Stimulated activated CD8-positive, alpha-beta memory T cell treated with anti-CD3 and anti-CD28 coated beads, Interleukin-15, amount 100 ng/mL, for 24 hours (primary cell): ENCODE data around the gene QRICH1.
"Not testable (repeated sequence)": the region's sequence is repeated elsewhere in the genome, so short reads cannot be mapped to it uniquely, and the experiment has no call there.

Experiments
- DNase-seq: peaks from one replicate; pipeline ENCODE4 v3.0.0-alpha.2; 2020; ENCODE audit warnings: low read depth

The QRICH1 gene

DNA sequence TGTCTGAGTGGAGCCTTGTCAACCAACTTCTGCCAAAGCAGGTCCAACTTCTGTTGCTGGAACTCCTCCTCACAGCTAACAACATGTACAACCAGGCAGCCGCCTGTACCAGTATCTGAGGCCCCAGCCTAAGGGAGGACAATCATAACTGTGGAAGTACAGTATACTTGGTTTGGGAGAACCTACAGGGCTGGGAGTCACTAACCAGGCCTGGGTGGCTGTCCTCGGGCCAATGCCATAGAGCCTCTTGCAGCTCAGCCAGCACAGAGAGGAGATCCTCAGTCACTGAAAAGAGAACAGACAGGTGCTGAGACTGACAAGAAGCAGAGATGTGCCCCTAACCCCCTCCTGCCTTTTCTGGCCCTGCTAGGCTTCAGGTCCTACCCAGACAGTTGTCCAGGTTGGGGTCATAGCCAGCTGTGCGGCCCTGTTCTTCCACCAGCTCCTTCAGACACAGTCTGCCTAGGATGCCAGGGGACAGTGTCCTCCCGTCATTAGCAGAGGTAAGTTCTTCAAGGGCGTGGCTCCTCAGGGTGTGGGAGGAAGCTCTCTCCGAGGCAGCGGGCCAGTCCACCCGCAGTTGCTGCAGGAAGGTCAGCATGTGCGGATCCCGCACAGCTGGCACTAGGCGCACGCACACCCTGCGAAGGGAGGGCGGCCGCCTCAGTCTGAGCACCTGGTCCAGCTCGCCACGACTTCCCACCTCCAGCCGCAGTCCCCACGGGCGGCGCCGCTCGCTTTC lies 76.5 kb downstream of the QRICH1 start:
- DNase-seq: no peak

DNA sequence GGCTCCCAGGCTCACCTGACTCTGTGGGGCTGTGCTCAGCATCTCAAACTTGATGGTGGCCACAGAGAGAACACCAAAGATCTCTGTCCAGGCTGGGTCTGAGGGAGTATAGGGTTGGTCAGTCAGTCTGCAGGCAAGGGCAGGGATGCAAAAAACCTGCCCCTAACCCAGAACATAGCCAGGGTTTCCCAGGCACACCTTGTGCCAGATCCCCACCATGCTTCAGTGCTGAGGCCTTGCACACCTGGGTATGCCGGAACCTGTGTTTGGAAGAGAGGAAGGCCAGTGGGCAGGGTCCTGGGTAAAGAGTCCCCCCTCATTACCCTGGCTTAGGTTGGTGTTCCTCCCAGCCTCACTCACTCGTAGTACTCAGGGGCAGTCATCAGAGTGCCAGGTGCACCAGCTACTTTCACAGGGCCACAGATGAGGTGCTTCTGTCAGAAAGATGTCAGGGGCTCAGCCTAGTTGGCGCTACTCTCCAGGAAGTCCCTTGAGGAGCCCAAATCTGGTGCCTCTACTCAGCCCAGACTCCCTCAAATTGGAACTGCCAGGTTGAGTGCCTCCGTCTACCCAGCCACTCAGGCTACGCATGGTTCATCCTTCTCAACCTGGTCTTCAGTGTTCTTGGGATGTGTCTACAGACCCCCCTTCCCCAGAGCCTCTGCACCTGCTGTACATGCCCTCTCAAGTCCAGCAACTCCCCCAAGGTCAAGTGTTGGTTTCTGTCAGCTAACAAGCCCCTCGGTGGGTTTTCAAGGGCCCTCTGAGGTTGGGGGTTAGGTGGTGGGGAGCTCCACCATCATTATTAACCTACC lies 77.2 kb downstream of the QRICH1 start:
- no peak for DNase-seq

DNA sequence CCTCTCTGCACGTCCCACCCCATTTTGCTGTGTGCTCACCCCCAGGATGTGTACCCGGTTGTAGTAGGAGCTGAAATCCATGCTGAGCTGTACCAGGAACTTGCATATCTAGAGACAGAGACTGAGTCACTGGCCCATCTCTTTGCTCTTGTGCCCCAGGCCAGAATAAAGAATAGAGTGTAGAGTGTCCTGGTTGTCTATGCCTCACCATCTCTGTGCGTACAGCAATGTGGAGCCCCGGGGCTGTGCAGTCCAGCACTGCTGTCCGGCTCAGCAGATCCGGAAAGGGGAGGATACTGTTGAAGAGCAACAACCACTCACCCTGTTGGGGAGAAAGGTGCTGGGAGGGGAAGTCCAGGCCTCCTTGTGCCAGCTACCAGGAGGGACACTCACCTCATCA lies 78.1 kb downstream of the QRICH1 start:
- no peak for DNase-seq

DNA sequence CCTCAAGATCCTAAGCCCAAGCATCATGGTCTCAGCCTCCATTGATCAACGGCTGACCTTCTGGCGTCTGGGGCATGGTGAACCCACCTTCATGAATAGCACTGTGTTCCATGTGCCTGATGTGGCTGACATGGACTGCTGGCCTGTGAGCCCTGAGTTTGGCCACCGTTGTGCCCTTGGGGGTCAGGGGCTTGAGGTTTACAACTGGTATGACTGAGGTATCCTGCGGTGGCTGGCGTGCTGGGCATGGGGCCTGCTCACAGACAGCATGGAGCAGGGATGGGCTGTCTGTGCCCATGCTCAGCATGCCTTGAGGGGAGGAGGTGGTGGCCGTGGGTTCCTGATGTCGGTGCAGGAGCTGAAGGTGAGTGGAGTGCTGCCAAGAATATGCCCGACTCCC lies 78.8 kb downstream of the QRICH1 start:
- DNase-seq: no peak

DNA sequence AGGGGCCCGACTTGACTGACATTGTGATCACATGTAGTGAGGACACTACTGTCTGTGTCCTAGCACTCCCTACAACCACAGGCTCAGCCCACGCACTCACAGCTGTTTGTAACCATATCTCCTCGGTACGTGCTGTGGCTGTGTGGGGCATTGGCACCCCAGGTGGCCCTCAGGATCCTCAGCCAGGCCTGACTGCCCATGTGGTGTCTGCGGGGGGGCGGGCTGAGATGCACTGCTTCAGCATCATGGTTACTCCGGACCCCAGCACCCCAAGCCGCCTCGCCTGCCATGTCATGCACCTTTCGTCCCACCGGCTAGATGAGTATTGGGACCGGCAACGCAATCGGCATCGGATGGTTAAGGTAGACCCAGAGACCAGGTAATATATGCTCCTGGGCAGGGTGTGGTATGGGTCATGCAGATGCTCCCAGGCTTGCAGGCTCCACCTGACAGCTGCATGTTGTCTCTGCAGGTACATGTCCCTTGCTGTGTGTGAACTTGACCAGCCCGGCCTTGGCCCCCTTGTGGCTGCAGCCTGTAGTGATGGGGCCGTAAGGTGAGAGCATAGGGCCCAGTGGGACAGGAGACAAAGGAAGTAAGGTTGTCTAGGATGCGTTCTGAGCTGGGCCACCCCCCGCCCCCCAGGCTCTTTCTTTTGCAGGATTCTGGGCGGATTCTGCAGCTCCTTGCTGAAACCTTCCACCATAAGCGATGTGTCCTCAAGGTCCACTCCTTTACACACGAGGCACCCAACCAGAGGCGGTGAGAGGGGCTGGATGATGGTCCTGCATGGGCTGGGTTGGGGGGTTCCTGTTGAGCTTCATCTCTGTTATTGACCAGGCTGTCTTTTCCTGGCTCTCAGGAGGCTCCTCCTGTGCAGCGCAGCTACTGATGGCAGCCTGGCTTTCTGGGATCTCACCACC lies 79.9 kb downstream of the QRICH1 start:
- DNase-seq: no peak

DNA sequence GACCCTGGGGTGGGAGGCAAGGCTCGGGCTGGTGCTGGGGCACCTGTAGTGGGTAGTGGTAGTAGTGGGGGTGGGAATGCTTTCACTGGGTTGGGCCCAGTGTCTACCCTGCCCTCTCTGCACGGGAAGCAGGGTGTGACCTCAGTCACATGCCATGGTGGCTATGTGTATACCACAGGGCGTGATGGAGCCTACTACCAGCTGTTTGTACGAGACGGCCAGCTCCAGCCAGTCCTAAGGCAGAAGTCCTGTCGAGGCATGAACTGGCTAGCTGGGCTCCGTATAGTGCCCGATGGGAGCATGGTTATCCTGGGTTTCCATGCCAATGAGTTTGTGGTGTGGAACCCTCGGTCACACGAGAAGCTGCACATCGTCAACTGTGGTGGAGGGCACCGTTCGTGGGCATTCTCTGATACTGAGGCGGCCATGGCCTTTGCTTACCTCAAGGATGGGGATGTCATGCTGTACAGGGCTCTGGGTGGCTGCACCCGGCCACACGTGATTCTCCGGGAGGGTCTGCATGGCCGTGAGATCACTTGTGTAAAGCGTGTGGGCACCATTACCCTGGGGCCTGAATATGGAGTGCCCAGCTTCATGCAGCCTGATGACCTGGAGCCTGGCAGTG lies 80.6 kb downstream of the QRICH1 start:
- no peak for DNase-seq

DNA sequence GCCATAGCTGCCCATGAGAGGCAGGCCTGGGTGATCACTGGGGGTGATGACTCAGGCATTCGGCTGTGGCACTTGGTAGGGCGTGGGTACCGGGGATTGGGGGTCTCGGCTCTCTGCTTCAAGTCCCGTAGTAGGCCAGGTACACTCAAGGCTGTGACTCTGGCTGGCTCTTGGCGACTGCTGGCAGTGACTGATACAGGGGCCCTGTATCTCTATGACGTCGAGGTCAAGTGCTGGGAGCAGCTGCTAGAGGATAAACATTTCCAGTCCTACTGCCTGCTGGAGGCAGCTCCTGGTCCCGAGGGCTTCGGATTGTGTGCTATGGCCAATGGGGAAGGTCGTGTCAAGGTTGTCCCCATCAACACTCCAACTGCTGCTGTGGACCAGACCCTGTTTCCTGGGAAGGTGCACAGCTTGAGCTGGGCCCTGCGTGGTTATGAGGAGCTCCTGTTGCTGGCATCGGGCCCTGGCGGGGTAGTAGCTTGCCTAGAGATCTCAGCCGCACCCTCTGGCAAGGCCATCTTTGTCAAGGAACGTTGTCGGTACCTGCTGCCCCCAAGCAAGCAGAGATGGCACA lies 81.3 kb downstream of the QRICH1 start:
- DNase-seq: no peak

DNA sequence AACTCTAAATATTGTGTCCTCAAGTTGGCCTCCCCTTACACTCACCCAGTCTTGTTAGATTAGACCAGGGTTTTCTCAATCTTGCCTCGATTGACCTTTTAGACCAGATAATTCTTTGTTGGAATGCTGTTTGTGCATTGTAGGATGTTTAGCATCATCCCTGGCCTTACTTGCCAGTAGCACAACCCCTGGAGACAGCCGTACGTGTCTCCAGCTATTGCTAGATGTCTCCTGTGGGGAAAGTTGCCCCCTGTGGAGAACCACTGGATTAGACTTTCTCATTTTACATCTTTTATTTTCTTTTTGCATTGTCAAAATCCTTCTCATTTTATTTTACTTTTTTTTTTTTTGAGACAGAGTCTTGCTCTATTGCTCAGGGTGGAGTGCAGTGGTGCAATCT lies 84.5 kb downstream of the QRICH1 start:
- no peak for DNase-seq

DNA sequence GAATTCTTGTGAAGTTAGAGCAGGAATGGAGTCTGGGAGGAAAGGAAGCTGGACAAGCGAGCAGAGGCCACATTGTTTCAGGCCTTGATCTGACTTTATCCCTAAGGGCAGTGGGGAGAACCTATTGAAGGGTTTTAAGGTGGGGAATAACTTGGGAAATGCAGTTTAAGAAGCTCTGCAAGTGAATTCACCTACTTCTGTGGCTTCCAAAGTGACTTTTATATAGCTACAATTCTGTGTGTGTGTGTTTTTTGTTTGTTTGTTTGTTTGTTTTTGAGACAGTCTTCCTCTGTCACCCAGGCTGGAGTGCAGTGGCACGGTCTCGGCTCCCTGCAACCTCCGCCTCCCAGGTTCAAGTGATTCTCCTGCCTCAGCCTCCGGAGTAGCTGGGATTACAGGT lies 85.2 kb downstream of the QRICH1 start:
- not testable (repeated sequence) for DNase-seq

DNA sequence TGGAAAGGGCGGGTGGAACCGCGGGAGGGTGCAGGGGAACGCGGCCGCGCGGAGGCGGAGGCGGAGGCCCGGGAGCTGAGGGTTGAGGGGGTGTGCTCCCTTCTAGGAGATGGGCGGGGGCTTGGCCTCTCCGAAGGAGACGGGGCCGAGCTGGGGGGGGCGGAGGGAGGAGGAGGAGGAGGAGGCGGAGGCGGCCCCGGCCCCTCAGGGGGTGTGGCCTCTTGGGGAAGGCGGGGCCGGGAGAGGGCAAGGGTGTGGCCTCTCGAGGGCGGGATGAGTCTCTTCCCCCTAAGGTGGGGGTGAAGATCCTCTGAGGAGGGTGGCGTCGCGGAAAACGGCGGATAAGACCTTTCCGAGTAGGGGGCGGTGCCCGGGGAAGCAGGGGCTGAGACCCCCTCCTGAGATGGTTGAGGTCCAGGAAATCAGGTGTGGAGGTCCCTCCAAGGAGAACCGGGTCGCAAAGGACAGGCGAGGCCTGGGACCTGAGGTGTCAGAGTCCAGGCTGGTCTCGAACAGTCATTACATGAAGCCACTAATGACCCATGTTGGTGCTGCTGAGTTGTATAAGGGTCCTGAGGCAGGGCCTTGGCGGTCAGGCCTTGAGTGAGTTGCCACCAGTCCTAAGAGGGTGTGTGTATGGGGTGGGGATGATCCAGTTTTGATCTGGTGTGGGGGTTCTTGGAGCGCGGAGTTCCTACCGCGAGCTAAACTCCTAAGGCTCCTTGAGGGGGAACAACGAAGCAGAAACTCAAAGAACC lies 85.9 kb downstream of the QRICH1 start:
- peak; percentile 71 for DNase-seq

DNA sequence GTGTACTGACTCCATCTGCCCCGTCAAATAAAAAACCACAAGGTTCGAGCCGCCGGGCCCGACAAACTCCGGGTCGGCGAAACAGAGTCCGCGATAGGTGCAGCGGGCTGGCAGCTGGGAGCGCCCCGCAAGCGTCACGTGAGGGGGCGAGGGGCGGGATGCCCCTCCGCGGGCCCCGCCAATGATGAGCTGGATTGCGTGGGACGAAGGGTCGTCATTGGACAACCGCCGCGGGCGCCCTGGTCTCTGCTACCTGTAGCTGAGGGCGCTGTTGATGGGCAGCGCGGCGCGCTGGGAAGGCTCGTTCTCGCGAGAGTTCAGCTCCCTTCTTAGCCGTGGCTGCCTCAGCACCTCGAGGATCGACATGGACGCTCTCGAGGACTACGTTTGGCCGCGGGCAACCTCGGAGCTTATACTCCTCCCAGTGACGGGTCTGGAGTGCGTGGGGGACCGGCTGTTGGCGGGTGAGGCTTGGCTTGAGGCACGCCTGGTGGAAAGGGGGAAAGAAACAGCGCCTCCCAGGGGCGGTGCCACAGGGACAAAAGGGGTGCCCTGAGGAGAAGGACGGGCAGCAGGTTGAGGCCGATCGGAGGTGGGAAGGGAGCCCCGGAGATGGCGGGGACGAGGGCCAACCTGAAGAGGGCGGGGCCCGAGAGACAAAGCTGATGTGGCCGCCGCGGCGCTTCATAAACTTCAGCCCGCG lies 86.7 kb downstream of the QRICH1 start, which contains the start of gene WDR6:
WDR6 (plus strand) TSS at position 324 of the 703 bp plus-strand sequence; CDS start at position 365, 41 bp downstream.
- peak; percentile 89 for DNase-seq

DNA sequence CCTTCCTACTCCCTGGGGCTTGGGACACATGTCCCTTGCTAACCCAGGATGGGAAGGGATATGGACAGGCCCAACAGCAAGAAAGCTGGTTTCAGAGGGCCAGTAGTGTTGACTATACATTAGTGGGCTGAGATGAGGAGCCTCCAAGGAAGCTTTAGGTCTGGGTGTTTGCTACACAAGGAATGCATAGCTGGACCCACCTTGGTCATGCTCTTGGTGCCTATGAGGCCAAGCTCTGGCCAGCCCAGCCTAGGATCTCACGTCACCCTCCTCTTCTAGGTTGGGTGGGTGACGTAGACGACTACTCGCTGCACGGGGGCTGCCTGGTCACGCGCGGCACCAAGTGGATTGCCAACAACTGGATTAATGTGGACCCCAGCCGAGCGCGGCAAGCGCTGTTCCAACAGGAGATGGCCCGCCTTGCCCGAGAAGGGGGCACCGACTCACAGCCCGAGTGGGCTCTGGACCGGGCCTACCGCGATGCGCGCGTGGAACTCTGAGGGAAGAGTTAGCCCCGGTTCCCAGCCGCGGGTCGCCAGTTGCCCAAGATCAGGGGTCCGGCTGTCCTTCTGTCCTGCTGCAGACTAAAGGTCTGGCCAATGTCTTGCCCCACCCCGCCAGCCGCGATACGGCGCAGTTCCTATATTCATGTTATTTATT lies 87.3 kb downstream of the QRICH1 start:
- DNase-seq: no peak

DNA sequence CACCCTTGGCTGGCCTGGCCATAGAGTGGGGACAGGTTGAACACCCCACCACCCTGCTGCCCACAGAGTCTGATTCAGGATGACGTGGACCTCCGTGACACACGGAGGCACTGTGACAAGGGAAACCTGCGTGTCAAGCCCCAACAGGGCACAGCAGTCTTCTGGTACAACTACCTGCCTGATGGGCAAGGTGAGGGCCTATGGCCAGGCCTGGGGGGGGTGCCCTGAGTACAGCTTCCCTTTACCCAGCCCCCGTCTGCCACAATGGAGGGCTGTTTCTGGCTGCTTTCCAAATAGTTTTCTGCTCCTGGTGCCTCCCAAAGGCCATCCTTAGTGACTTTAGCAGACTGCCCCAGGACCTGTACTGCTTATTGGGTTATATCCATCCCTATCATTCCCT lies 87.9 kb downstream of the QRICH1 start:
- DNase-seq: no peak

DNA sequence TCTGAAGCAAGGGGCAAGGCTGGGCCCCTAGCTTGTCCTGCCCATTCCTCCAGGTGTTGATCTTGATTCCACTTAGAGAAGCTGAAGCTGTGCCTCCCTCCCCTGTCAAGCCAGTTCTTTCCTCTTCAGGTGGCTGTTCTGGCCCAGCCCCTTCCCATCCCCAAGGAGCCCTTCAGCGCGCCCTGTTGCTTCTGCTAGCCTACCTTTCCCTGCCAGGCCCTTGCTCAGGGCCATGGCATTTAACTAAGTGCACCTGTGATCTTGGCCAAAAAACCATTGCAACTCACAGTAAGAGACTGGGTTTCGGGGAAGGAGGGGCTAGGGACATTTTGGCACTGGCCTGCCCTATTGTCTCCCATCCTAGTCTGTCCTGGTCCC lies 88.6 kb downstream of the QRICH1 start:
- DNase-seq: no peak

DNA sequence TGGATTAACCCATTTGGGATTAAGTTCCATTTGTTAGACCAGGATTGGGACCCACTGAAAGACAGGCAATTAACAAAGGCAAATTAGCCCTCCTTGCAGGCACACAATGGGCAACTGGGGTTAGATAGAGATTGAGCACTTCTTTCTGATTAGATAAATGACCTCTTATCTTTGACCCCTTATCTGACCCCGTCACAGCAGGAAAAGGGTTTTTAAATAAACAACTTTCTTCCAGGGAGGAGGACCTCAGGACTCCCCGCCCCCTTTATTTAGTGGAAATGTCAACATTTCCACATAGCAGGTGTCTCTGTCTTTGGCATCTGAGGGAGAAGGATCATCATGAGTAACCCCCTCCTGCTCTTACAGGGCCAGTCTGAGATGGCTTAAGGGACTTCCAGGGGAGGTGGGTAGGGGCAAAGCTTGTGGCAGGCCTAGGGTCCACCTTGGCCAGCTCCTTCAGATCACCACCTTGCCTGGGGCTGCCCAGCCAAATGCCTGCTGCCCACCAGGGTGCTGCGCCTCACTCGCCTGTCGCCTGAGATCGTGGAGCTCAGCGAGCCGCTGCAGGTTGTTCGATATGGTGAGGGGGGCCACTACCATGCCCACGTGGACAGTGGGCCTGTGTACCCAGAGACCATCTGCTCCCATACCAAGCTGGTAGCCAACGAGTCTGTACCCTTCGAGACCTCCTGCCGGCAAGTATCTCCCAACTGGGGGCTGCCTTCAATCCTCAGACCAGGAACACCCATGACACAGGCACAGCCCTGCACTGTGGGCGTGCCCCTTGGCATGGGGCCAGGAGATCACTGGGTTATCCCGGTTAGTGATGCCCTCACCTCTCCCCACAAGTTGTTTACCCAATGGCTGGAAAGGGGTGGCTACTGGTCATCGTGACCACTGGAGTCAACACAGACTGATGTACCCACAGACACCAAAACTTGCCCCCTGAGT lies 89.2 kb downstream of the QRICH1 start:
- no peak for DNase-seq

DNA sequence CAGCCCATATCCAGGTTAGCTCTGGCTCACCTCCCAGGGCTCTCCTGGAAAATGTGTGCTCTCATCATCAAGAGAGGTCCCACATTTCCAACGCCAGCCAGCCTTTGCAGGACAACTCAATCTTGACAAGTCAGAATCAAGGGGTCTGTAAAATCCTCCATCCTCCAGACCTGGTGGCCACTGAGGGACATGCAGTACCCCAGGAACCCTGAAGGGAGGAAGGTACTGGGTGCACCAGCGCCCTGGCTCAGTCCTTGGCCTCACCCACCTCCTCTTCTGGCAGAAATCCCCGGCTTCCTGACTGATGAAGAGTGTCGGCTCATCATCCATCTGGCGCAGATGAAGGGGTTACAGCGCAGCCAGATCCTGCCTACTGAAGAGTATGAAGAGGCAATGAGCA lies 92.7 kb downstream of the QRICH1 start:
- DNase-seq: no peak

DNA sequence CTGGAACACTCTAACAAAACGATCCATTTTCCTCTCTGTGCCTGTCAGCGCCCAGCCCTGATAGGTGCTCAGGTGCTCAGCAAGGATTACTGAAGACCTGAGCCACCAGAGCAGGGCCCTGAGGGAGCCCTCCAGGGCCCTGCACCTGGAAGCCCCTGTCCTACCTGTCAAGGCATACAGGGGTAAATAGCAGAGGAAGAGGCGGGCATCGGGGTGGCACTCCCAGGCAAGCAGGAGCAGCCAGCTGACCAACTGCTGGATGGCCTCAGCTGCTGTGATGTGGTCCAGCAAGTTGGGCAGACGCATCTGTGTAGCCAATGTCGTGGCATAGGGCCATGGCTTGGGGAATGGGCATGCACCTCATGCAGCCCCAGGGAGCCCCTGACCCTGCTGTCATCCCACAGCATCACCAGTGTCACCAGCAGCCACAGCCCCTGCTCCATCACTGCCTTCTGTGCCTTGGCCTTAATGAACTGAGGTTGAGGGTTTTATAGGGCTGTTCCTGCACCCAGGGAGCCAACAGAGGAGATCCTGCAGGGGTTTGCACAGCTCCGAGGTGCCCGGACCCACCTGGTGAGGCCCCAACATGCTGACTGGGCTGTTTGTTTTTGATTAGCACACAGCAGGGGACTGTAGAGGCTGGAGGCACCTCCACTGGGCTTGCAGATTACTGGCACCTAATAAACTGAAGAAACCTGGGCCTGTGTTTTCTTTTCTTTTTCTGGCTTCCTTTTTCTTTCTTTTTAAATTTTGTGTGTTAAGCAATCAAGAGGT lies 94.6 kb downstream of the QRICH1 start:
- no peak for DNase-seq
